Measurements from ENCODE around the gene KCNK5.

The KCNK5 gene

DNA sequence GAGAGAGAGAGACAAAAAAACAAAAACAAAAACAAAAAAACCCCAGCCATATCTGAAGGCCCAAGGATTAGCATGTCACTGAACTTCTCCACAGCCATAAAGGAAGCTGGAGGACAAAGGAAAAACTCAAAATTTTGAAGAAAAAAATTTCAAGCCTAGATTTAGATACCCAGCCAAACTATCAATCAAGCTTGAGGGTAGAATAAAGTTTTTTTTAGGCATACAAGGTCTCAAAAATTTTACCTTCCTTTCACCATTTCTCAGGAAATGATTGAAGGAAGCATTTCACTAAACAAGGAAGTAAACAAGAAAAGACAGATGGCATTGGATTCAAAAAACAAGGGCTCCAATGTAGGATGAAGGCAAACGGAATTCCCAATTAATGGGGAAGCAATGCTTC is 52.1 kb downstream of the KCNK5 start:
- Histone ChIP-seq H3K9me3 (ENCODE audit: control insufficient read depth, low read length) (no peaks in the 10 kb centered on the region), H3K27me3 (ENCODE audit: control insufficient read depth, insufficient read depth, low read length) (no peaks in the 10 kb centered on the region), H3K4me3 (ENCODE audit: low read length) (no peak overlapping the region), H3K9ac (ENCODE audit: low read length) (no peak overlapping the region), H3K36me3 (ENCODE audit: control insufficient read depth, insufficient read depth, low read length) (peaks cover 3% of the 10 kb centered on the region), H3K4me1 (ENCODE audit: control insufficient read depth, insufficient read depth, low read length) (peaks cover 4% of the 10 kb centered on the region)

DNA sequence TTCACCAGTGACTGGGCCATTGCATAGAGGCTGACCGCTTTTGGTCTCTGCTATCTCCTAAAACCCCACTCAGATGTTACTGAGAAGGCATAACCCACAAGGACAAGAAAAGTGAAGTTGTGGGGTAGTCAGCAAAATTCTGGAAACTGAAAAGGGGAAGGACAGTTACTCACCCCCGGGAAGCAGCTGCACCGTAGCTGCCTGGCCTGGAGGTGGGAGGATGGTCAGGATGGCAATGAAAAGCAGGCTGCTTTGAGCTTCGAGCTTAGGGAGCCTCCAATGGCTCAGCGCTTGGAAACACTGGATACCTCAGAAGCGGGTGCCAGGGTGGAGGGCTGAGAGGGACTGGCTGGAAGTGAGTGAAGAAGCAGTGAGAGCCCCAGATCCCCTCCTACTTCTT is 56.0 kb downstream of the KCNK5 start:
- H3K9ac ChIP-seq (ENCODE audit: low read length): no peak overlapping the region
- no peak overlapping the region for H3K4me3 ChIP-seq (ENCODE audit: low read length)
- peaks cover 20% of the 10 kb centered on the region for H3K4me1 ChIP-seq (ENCODE audit: control insufficient read depth, insufficient read depth, low read length)
- peaks cover 9% of the 10 kb centered on the region for H3K36me3 ChIP-seq (ENCODE audit: control insufficient read depth, insufficient read depth, low read length)
- no peaks in the 10 kb centered on the region for H3K27me3 ChIP-seq (ENCODE audit: control insufficient read depth, insufficient read depth, low read length)
- H3K9me3 ChIP-seq (ENCODE audit: control insufficient read depth, low read length): no peaks in the 10 kb centered on the region

DNA sequence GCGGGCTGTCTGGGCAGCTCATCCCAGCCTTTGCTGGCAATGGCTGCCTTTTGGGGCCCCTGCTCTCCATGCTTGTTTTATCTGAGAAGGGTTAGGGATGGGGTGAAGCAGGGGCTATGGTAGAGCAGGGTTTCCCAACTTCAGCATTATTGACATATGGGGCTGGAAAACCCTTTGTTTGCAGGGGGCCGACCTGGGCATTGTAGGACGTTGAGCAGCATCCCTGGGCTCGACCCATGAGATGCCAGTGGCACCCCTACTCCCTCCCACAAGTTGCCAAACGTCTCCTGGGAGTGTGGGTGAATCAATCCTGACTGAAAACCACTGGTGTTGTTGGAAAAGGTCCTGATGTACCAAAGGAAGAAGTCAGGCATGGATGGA is 56.9 kb downstream of the KCNK5 start:
- Histone ChIP-seq H3K9me3 (ENCODE audit: control insufficient read depth, low read length) (no peaks in the 10 kb centered on the region), H3K36me3 (ENCODE audit: control insufficient read depth, insufficient read depth, low read length) (peaks cover 9% of the 10 kb centered on the region), H3K9ac (ENCODE audit: low read length) (no peak overlapping the region), H3K4me1 (ENCODE audit: control insufficient read depth, insufficient read depth, low read length) (peaks cover 20% of the 10 kb centered on the region), H3K4me3 (ENCODE audit: low read length) (no peak overlapping the region), H3K27me3 (ENCODE audit: control insufficient read depth, insufficient read depth, low read length) (no peaks in the 10 kb centered on the region)

DNA sequence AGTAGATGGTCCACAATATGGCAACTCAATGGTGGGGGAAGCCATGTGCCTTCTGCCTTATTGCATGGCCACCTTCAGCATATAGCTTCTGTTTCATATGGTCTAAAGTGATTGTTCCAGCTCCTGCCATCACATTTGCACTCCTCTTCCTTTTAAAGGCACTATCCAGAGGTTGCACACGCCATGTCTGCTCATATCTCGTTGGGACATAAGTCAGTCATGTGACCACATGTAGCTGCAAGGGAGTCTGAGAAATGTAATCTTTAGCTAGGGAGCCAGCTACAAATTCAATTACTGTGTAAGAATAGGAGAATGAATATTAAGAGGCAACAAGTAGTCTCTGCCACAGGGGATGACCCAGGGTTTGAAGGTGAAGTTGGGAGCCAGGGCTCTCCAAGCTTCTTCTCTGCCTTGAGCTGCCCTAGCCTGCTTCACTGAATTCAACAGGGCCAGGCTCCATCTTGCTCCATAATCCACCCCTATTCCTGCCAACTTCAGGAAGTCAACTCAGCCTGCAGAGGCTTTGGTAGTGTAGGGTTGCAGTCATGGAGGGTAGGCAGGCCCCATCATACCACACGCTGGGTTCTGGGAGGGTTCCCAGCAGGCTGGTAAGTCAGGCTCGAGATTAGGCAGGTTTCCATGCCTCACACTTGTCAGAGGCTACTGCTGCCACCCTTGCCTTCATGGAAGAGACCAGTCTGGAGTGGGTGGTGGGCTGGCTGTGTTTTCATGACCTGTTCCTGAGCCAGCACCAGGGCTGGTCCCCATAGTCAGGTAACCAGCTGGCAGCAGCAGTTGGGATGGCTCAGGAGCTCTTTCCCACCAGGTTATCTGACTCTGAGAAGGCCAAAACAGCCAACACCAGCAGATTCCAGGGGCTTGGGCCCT is 57.5 kb downstream of the KCNK5 start:
- Histone ChIP-seq H3K4me1 (ENCODE audit: control insufficient read depth, insufficient read depth, low read length) (peaks cover 24% of the 10 kb centered on the region), H3K9me3 (ENCODE audit: control insufficient read depth, low read length) (no peaks in the 10 kb centered on the region), H3K27me3 (ENCODE audit: control insufficient read depth, insufficient read depth, low read length) (no peaks in the 10 kb centered on the region), H3K9ac (ENCODE audit: low read length) (no peak overlapping the region), H3K4me3 (ENCODE audit: low read length) (no peak overlapping the region), H3K36me3 (ENCODE audit: control insufficient read depth, insufficient read depth, low read length) (peaks cover 9% of the 10 kb centered on the region)

DNA sequence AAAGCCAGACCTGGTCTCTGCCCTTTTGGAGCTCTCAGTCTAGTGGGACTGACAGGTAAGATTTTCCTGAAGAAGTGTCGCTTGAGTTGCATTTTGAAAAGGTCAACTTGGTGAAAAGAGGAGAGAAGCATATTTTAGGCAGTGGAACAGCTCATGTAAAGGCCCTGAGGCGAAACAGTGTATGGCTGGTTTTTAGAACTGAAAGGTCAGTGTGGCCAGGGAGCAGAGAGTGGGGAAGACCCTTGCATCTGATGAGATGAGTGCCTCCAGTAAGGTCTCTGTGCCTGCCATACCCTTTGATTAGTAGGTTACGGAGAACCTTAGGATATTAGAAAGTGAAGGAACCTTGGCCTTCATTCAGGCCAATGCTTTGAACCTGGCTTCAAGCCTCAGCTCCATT is 58.4 kb downstream of the KCNK5 start:
- Histone ChIP-seq H3K9me3 (ENCODE audit: control insufficient read depth, low read length) (no peaks in the 10 kb centered on the region), H3K36me3 (ENCODE audit: control insufficient read depth, insufficient read depth, low read length) (peaks cover 9% of the 10 kb centered on the region), H3K27me3 (ENCODE audit: control insufficient read depth, insufficient read depth, low read length) (no peaks in the 10 kb centered on the region)

DNA sequence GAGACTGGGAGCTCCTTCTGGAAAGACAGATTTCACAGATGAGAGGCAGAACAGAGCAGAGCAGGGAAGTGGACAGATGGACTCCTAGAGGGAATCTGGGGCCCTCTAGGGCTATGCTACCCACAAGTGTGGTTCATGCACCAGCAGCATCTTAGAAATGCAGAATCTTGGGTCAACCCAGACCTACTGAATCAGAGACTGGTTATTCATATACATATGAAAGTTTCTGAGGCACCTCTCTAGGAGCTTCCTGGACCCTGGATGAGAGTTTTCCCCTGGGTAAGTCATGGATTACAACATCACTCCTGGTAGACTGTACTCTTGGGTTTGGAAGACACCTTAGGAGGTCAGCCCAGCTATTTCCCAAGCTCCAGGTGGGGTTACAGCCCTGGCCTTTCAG is 58.9 kb downstream of the KCNK5 start:
- H3K36me3 ChIP-seq (ENCODE audit: control insufficient read depth, insufficient read depth, low read length): peaks cover 9% of the 10 kb centered on the region
- no peak overlapping the region for H3K4me3 ChIP-seq (ENCODE audit: low read length)
- peaks cover 28% of the 10 kb centered on the region for H3K4me1 ChIP-seq (ENCODE audit: control insufficient read depth, insufficient read depth, low read length)
- H3K27me3 ChIP-seq (ENCODE audit: control insufficient read depth, insufficient read depth, low read length): no peaks in the 10 kb centered on the region
- no peak overlapping the region for H3K9ac ChIP-seq (ENCODE audit: low read length)
- H3K9me3 ChIP-seq (ENCODE audit: control insufficient read depth, low read length): no peaks in the 10 kb centered on the region

More for the DNA sequence above, 58.4 kb downstream of the KCNK5 start:
- Histone ChIP-seq H3K9ac (ENCODE audit: low read length) (no peak overlapping the region), H3K4me3 (ENCODE audit: low read length) (no peak overlapping the region), H3K4me1 (ENCODE audit: control insufficient read depth, insufficient read depth, low read length) (peaks cover 28% of the 10 kb centered on the region)

DNA sequence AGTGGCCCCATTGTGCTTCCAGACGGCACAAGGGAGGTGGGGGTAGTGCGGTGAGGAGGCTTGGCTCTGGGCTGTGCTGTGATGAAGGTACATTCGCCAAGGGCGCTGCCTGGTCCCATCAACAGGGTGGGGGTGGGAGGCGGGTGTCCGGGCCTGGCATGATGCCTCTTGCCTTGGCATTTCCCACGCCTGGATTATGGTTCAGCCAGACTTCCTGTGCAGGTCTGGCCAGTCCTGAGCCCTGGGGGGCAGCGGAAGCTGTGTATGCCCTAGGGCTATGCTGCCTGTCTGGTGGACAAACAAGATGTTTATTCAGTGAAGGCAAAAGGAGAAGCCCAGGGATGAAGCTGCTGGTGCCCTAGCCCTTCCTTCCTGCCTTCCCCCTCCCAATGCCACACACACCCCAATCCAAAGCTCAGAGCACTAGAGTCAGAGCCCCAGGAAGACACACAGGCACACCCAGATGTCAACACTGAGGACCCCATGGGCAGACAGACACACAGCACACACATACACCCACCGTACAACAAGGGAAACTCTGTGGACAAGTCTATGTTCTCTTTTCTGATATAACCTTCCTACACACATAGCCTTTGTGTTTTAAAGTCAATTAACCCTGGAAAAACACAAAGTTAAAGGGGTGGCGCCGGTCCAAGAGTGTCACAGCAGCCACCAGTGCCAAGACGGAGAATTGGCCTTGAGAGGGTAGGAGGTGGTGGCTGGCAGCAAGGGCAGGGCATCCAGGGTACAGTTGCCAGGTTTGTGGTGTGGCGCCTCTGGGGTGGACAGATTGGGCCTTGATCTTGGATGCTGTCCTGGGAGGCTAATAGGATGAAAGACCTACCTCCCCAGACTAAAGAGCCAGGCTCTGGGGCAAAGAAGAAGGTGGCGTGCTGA is 59.6 kb downstream of the KCNK5 start:
- Histone ChIP-seq H3K9me3 (ENCODE audit: control insufficient read depth, low read length) (no peaks in the 10 kb centered on the region), H3K36me3 (ENCODE audit: control insufficient read depth, insufficient read depth, low read length) (peaks cover 9% of the 10 kb centered on the region), H3K4me1 (ENCODE audit: control insufficient read depth, insufficient read depth, low read length) (peaks cover 28% of the 10 kb centered on the region), H3K4me3 (ENCODE audit: low read length) (no peak overlapping the region), H3K27me3 (ENCODE audit: control insufficient read depth, insufficient read depth, low read length) (no peaks in the 10 kb centered on the region), H3K9ac (ENCODE audit: low read length) (no peak overlapping the region)

DNA sequence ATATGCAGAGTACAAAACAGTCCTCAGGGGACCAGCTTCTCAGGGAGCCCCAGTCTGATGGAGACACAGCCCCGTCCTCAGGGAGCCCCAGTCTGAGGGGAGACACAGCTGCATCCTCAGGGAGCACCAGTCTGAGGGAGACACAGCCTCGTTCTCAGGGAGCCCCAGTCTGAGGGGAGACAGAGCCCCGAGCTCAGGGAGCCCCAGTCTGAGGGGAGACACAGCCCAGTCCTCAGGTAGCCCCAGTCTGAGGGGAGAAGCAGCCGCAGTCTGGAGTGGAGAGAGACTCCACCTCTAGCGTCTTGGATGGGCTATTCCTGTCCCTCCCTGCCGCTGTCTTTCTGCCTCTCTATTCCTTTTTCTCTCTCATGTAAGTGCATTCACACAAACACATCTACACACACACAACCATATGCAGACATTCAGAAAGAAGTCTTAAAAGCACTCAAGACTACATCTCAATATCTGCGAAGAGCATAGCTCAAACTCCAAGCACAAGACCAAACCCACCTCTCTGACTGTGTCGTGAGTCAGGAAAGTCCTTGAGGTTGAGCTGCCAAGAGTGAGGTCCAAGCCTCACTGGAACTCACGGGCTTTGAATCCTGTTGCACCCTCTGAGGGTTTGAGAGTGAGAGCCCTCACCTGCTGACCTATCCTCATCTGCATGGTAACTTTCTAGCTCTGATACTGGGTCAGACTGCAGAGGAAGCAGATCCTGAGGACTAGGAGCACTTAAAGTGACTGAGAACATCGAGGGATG is 61.2 kb downstream of the KCNK5 start:
- Histone ChIP-seq H3K9ac (ENCODE audit: low read length) (no peak overlapping the region), H3K9me3 (ENCODE audit: control insufficient read depth, low read length) (no peaks in the 10 kb centered on the region), H3K4me3 (ENCODE audit: low read length) (no peak overlapping the region), H3K27me3 (ENCODE audit: control insufficient read depth, insufficient read depth, low read length) (no peaks in the 10 kb centered on the region), H3K4me1 (ENCODE audit: control insufficient read depth, insufficient read depth, low read length) (peaks cover 28% of the 10 kb centered on the region), H3K36me3 (ENCODE audit: control insufficient read depth, insufficient read depth, low read length) (peaks cover 9% of the 10 kb centered on the region)

DNA sequence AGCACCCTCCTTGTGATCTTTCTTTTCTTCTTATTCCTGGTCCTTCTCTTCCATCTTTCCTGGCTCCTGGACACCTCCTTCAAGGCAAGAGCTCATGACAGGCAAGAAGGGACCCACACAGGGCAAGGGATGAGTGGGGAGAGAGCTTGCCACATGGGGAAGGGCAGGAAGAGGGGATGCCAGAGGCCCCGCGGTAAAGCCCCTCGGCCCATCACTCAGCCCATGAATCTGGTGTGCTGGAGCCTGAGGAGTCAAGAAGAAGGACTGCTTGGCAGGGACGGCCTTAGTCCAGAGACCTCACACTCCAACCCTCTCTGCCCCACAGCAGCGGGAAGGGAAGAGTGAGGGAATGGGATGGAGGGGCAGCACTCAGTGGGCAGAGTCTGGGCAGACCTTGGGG is 62.0 kb downstream of the KCNK5 start:
- Histone ChIP-seq H3K36me3 (ENCODE audit: control insufficient read depth, insufficient read depth, low read length) (peaks cover 8% of the 10 kb centered on the region), H3K4me3 (ENCODE audit: low read length) (no peak overlapping the region), H3K9ac (ENCODE audit: low read length) (no peak overlapping the region), H3K9me3 (ENCODE audit: control insufficient read depth, low read length) (no peaks in the 10 kb centered on the region), H3K27me3 (ENCODE audit: control insufficient read depth, insufficient read depth, low read length) (no peaks in the 10 kb centered on the region), H3K4me1 (ENCODE audit: control insufficient read depth, insufficient read depth, low read length) (peaks cover 28% of the 10 kb centered on the region)

DNA sequence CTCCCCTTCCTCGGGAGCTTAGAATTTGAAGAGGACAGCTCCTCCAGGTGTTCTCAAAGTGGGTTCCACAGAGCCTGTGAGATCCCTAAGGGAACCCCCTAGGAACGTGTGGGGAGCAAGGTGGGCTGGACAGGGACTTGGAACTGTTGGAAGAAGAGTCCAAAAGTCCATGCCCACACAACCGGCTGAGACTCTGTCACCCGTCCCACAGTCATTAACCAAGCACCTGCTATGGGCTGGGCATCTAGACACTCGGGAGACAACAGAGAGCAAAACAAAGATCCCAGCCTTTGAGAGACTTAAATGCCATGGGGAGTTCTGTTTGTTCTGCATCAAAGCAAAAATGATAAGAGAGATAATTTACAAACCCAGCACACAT is 62.4 kb downstream of the KCNK5 start:
- H3K36me3 ChIP-seq (ENCODE audit: control insufficient read depth, insufficient read depth, low read length): peaks cover 3% of the 10 kb centered on the region

DNA sequence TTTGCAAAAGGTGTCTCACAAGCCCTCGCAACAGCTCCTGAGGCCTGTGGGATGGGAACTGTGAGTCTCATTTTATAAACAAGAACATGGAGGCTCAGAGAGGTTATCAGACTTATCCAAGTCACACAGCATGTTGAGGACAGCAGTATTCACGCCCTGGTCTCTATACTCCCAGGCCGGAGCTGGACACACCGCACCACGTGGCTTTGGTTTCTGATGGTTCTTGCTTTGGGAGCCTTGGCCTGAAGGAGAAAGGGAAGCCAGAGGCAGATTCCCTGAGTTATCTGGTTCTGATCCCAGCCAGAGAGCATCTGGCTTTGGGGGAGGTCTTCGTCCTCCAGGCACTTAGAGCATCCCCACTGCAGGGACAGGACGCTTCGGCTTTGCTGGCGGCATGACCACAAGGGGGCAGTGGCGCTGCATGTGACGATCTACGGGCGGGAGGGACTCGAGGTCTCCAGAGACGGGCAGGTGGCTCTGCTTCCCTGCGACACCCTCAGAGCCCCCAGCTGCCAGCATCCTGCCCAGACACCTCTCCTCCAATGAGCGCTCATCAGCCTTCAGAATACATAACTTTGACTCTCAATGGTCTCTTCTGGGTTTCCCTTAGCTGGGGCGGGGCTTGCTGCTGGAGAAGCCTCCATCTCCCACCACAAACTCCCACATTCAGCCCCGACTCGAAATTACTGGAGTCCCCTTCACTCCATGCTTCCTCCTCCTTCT is 62.9 kb downstream of the KCNK5 start:
- H3K4me1 ChIP-seq (ENCODE audit: control insufficient read depth, insufficient read depth, low read length): peaks cover 28% of the 10 kb centered on the region
- no peaks in the 10 kb centered on the region for H3K9me3 ChIP-seq (ENCODE audit: control insufficient read depth, low read length)
- H3K4me3 ChIP-seq (ENCODE audit: low read length): no peak overlapping the region
- H3K27me3 ChIP-seq (ENCODE audit: control insufficient read depth, insufficient read depth, low read length): no peaks in the 10 kb centered on the region
- no peaks in the 10 kb centered on the region for H3K36me3 ChIP-seq (ENCODE audit: control insufficient read depth, insufficient read depth, low read length)
- no peak overlapping the region for H3K9ac ChIP-seq (ENCODE audit: low read length)

More for the DNA sequence above, 62.4 kb downstream of the KCNK5 start:
- no peak overlapping the region for H3K9ac ChIP-seq (ENCODE audit: low read length)
- no peak overlapping the region for H3K4me3 ChIP-seq (ENCODE audit: low read length)
- no peaks in the 10 kb centered on the region for H3K27me3 ChIP-seq (ENCODE audit: control insufficient read depth, insufficient read depth, low read length)
- H3K9me3 ChIP-seq (ENCODE audit: control insufficient read depth, low read length): no peaks in the 10 kb centered on the region
- peaks cover 28% of the 10 kb centered on the region for H3K4me1 ChIP-seq (ENCODE audit: control insufficient read depth, insufficient read depth, low read length)
